OCI-LY1 (cell line): Measurements from ENCODE around the gene ACSL4.

Source experiments
- H2AFZ ChIP-seq: fragments of 200-600 bp; sonication (generic), shearing (Covaris generic); 2 replicates; pipeline ENCODE4 v1.6.0; 2014; ENCODE audit warnings: antibody characterized with exemption, mild to moderate bottlenecking, low read length
- H3F3A ChIP-seq: fragments of 200-600 bp; sonication (generic), shearing (Covaris generic); 2 replicates; pipeline ENCODE4 v1.6.0; 2014; ENCODE audit warnings: mild to moderate bottlenecking, antibody characterized with exemption, low read length, moderate library complexity; ENCODE audit not compliant: insufficient read depth
- H3K27ac ChIP-seq: fragments of 200-600 bp; sonication (generic); 2 replicates; pipeline ENCODE4 v1.5.1; 2014; ENCODE audit warnings: low read length, mixed run types, mild to moderate bottlenecking, low read depth; ENCODE audit not compliant: poor library complexity, severe bottlenecking
- H3K27me3 ChIP-seq: fragments of 200-600 bp; sonication (generic); 2 replicates; pipeline ENCODE4 v1.6.0; 2014; ENCODE audit warnings: antibody characterized with exemption, mild to moderate bottlenecking, low read length, moderate library complexity; ENCODE audit not compliant: insufficient read depth
- H3K36me3 ChIP-seq: fragments of 200-600 bp; sonication (generic); 2 replicates; pipeline ENCODE4 v1.6.1; 2014; ENCODE audit warnings: mild to moderate bottlenecking, antibody characterized with exemption, low read length, moderate library complexity, mixed read lengths; ENCODE audit not compliant: insufficient read depth
- H3K4me1 ChIP-seq: fragments of 200-600 bp; sonication (generic); 2 replicates; pipeline ENCODE4 v1.5.1; 2014; ENCODE audit warnings: mild to moderate bottlenecking, low read length, moderate library complexity; ENCODE audit not compliant: insufficient read depth, severe bottlenecking
- H3K4me2 ChIP-seq: fragments of 200-600 bp; sonication (generic), shearing (Covaris generic); 2 replicates; pipeline ENCODE4 v1.6.1; 2014; ENCODE audit warnings: low read length
- H3K4me3 ChIP-seq: fragments of 200-600 bp; sonication (generic); 2 replicates; pipeline ENCODE4 v1.5.1; 2014; ENCODE audit warnings: low read length, low read depth, mild to moderate bottlenecking, mixed read lengths; ENCODE audit not compliant: poor library complexity, severe bottlenecking
- H3K79me2 ChIP-seq: fragments of 200-600 bp; shearing (Covaris generic); 2 replicates; pipeline ENCODE4 v1.6.1; 2016; ENCODE audit warnings: mixed run types, low read length, mixed read lengths; ENCODE audit not compliant: insufficient read depth
- H3K9ac ChIP-seq: fragments of 200-600 bp; sonication (generic), shearing (Covaris generic); 2 replicates; pipeline ENCODE4 v1.6.1; 2014; ENCODE audit warnings: mild to moderate bottlenecking, low read length, mixed read lengths
- H3K9me2 ChIP-seq: fragments of 200-600 bp; sonication (generic), shearing (Covaris generic); 2 replicates; pipeline ENCODE4 v1.6.1; 2014; ENCODE audit warnings: low read depth, mild to moderate bottlenecking, low read length, mixed read lengths
- H3K9me3 ChIP-seq: fragments of 200-600 bp; shearing (Covaris generic); 2 replicates; pipeline ENCODE4 v1.6.1; 2014; ENCODE audit warnings: low read length, mixed read lengths
- H4K20me1 ChIP-seq: fragments of 200-600 bp; sonication (generic), shearing (Covaris generic); 2 replicates; pipeline ENCODE4 v1.6.0; 2016; ENCODE audit warnings: mild to moderate bottlenecking, low read length; ENCODE audit not compliant: insufficient read depth
- CTCF ChIP-seq: fragments of 200-600 bp; sonication (generic), shearing (Covaris generic); IDR thresholded peaks from 2 replicates; pipeline ENCODE4 v1.5.1; 2017; ENCODE audit warnings: mild to moderate bottlenecking, antibody characterized with exemption, low read length, moderate library complexity, mixed read lengths
- EZH2 ChIP-seq: fragments of 200-600 bp; sonication (generic), shearing (Covaris generic); IDR thresholded peaks from 2 replicates; pipeline ENCODE4 v1.8.0; 2017; ENCODE audit warnings: borderline replicate concordance, mixed run types, mild to moderate bottlenecking, antibody characterized with exemption, low read length, moderate library complexity, mixed read lengths

Gene ACSL4

GRCh38 chrX:109600237-109600651 lies 132.8 kb downstream of the ACSL4 start:
- Histone ChIP-seq H3K27ac (no peak overlapping the region), H3F3A (no peaks in the 10 kb centered on the region), H3K27me3 (no peaks in the 10 kb centered on the region), H4K20me1 (no peaks in the 10 kb centered on the region), H3K4me1 (no peaks in the 10 kb centered on the region), H3K4me3 (no peak overlapping the region), H2AFZ (no peak overlapping the region), H3K9me3 (no peaks in the 10 kb centered on the region), H3K36me3 (no peaks in the 10 kb centered on the region), H3K9me2 (no peaks in the 10 kb centered on the region), H3K9ac (no peak overlapping the region), H3K4me2 (no peak overlapping the region), H3K79me2 (no peaks in the 10 kb centered on the region)
- TF ChIP-seq EZH2: no peak
- TF ChIP-seq CTCF: no peak

DNA sequence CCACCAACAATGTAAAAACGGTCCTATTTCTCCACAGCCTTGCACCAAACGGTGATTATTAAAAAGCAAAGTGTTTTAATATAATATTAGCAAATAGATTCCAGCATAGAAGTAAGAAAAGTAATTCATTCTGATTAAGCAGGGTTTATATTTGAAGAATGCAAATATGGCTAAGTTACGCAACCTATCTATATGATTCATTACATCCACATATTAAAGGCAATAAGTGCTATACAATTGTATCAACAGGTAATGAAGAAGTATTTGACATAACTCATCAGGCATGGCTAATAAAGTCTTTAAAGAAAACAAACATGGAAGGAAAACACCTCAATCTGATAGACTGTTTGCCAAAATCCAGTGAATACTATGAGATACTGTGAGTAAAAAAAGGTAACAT lies 137.0 kb downstream of the ACSL4 start:
- no peak overlapping the region for H3K4me2 ChIP-seq
- no peaks in the 10 kb centered on the region for H3F3A ChIP-seq
- H3K27me3 ChIP-seq: no peaks in the 10 kb centered on the region
- no peak overlapping the region for H2AFZ ChIP-seq
- H3K4me3 ChIP-seq: no peak overlapping the region
- no peaks in the 10 kb centered on the region for H3K36me3 ChIP-seq
- no peaks in the 10 kb centered on the region for H4K20me1 ChIP-seq
- no peaks in the 10 kb centered on the region for H3K4me1 ChIP-seq
- no peak overlapping the region for H3K27ac ChIP-seq
- H3K9me3 ChIP-seq: no peaks in the 10 kb centered on the region
- H3K9ac ChIP-seq: no peak overlapping the region
- no peaks in the 10 kb centered on the region for H3K79me2 ChIP-seq
- no peaks in the 10 kb centered on the region for H3K9me2 ChIP-seq
- TF ChIP-seq EZH2 (no peak), CTCF (no peak)
